Measurements from ENCODE around the gene C18orf54. TPM values are rescaled to one million over a fixed set of nuclear protein-coding genes. Genes with fewer than 3 reads are reported as not detected.

Gene C18orf54
- polyA plus RNA-seq, 1 experiment = 1.1 TPM

GRCh38 chr18:54387631-54388030, 29.9 kb downstream of the C18orf54 start:
- no peak for TF ChIP-seq CTCF (IDR thresholded peaks at IDR 0.05; ENCODE audit: insufficient read depth, low read depth, low read length)

DNA sequence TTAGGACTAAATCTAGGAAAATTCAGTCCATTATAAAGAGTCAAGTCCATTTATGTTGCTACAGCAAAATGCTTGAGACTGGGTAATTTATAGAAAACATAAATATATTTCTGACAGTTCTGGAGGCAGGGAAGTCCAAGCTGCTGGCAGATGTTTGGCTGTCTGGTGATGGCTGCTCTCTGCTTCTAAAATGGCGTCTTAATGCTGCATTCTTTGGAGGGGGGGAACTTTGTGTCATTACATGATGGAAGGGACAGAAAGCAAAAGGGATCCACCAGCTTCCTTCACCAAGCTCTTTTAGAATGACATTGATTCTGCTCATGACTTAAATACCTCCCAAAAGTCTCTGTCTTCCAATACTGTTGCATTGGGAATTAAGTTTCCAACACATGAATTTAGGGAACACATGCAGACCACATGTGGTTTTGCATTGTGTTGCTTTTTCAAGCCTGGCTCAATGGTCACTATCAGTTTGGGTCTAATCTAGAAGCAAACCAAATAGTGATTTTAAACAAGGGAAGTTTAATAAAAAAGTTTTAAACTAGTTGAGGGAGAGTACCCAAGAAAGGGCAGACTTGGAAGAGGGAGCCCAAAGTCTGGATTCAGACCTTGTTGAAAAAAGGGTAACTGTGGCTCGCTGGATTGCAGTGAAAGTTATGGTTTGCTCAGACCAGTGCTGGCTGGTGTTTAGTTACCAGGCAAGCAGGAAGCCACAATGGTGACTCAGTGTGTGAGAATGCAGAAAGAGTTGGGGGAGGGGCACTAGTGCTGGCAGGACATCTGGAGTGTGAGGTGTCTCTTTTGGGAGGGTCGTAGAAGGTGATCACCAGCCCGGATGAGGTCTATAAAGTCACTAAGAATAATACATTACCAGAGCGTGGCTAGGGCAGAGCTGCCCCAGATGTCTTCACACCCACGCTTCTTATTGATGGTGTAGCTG, 30.8 kb downstream of the C18orf54 start:
- no peak overlapping the region for H3K4me3 ChIP-seq (ENCODE audit: low read depth, low read length)
- ChIA-PET CTCF (interaction anchor here (0.6 to 1.5 kb wide), 3 partner anchors 256 to 848 kb away, joined by 3 to 4 read pairs (median 3); no protein-coding TSS in a partner anchor), POLR2A (no interaction called here)
- H3K36me3 ChIP-seq (ENCODE audit: control insufficient read depth, insufficient read depth, low read length) = no peaks in the 10 kb centered on the region
- no peaks in the 10 kb centered on the region for H3K27me3 ChIP-seq (ENCODE audit: control insufficient read depth, insufficient read depth, low read length)
- DNase-seq (ENCODE audit: low read depth) = peak; percentile 43
- TF ChIP-seq CTCF (IDR thresholded peaks at IDR 0.05; ENCODE audit: insufficient read depth, low read depth, low read length) = no peak

More at GRCh38 chr18:54387631-54388030, 29.9 kb downstream of the C18orf54 start:
- H3K27me3 ChIP-seq (ENCODE audit: control insufficient read depth, insufficient read depth, low read length) = no peaks in the 10 kb centered on the region
- ChIA-PET CTCF (interaction anchor here (1.2 to 1.5 kb wide), 2 partner anchors 257 to 284 kb away, joined by 3 read pairs; no protein-coding TSS in a partner anchor), POLR2A (no interaction called here)
- no peak for DNase-seq (ENCODE audit: low read depth)
- no peak overlapping the region for H3K4me3 ChIP-seq (ENCODE audit: low read depth, low read length)
- no peaks in the 10 kb centered on the region for H3K36me3 ChIP-seq (ENCODE audit: control insufficient read depth, insufficient read depth, low read length)

DNA sequence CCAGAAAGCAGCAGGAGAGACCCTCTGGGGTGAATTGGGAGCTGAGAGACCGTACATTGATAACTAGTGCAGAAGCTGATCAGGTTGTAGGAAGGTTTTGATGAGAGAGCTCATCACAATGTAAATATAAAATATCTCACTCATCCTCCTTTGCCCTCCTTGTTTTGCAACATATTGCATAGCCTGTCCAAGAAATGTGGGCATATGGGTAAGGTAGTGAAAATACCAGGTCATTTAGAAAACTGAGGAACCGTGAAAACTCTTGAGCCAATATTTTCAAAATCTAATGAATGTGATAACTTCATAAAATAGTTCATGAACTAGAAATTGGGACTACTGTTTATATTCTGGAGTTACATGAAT, 31.4 kb downstream of the C18orf54 start:
- H3K27me3 ChIP-seq (ENCODE audit: control insufficient read depth, insufficient read depth, low read length) = no peaks in the 10 kb centered on the region
- DNase-seq (ENCODE audit: low read depth) = no peak
- CTCF ChIA-PET = interaction anchor here (1.0 kb wide), 1 partner anchor 282 kb away, joined by 4 read pairs; no protein-coding TSS in a partner anchor
- no peak overlapping the region for H3K4me3 ChIP-seq (ENCODE audit: low read depth, low read length)
- POLR2A ChIA-PET = no interaction called here
- TF ChIP-seq CTCF (IDR thresholded peaks at IDR 0.05; ENCODE audit: insufficient read depth, low read depth, low read length) = no peak
- no peaks in the 10 kb centered on the region for H3K36me3 ChIP-seq (ENCODE audit: control insufficient read depth, insufficient read depth, low read length)

DNA sequence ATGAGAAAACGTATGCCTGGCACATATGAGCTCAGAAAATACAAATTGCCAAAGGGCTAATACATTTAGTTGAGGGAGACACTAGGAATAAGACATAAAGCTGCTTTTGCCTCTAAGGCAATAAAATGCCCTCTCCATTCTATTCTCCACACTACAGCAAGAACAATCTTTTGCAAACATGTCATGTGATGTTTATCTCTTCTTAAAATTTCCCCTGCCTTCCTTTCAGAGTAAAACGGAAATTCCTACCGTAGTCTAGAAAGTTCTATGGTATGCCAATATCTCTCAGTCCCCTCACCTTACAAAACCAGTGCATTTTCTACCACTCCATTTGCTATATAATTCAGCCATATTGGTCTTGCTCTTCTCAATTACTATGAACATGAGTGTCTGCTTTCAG, 33.1 kb downstream of the C18orf54 start:
- H3K36me3 ChIP-seq (ENCODE audit: control insufficient read depth, insufficient read depth, low read length) = no peaks in the 10 kb centered on the region
- DNase-seq (ENCODE audit: low read depth) = no peak
- no peaks in the 10 kb centered on the region for H3K27me3 ChIP-seq (ENCODE audit: control insufficient read depth, insufficient read depth, low read length)
- POLR2A ChIA-PET = no interaction called here
- no peak overlapping the region for H3K4me3 ChIP-seq (ENCODE audit: low read depth, low read length)
- CTCF ChIA-PET = interaction anchor here (0.9 to 3.1 kb wide), 2 partner anchors 9 to 280 kb away, joined by 3 to 16 read pairs; no protein-coding TSS in a partner anchor
- no peak for TF ChIP-seq CTCF (IDR thresholded peaks at IDR 0.05; ENCODE audit: insufficient read depth, low read depth, low read length)

DNA sequence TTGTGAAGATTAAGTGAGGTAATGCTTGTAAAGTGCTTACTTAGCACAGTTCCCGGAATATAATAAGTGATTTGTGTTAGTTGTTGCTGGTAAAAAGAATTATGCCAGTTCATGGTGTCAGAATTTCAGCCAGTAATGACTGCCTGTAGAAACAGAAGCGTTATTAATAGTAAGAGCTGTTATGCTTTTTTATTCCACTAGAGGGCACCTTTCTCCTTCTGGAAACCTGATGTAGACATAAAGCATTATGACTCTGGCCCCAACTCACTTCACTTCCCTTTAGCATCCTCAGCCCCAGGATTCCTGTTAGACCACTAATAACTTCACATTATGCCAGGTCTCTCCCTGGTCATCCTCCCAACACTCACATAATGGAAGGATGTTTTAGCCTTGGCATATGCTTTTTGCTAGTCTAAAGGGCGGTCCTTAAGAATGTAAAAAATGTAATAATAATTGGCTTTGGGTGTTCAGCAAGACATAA, 34.9 kb downstream of the C18orf54 start:
- Histone ChIP-seq H3K27me3 (ENCODE audit: control insufficient read depth, insufficient read depth, low read length) (no peaks in the 10 kb centered on the region), H3K4me3 (ENCODE audit: low read depth, low read length) (no peak overlapping the region), H3K36me3 (ENCODE audit: control insufficient read depth, insufficient read depth, low read length) (no peaks in the 10 kb centered on the region)
- TF ChIP-seq CTCF (IDR thresholded peaks at IDR 0.05; ENCODE audit: insufficient read depth, low read depth, low read length) = peak; percentile 69
- POLR2A ChIA-PET = no interaction called here
- no peak for DNase-seq (ENCODE audit: low read depth)
- CTCF ChIA-PET = interaction anchor here (0.6 to 3.1 kb wide), 19 partner anchors 9 to 287 kb away, joined by 3 to 16 read pairs (median 3); partner anchors contain the start of genes C18orf54 and STARD6

Measured in BJ (cell line).